Stimulated activated naive CD8-positive, alpha-beta T cell treated with anti-CD3 and anti-CD28 coated beads, Interleukin-15, amount 100 ng/mL, for 72 hours (primary cell): Measurements from ENCODE around the gene ZNF630.
"Not testable (repeated sequence)": the region's sequence is repeated elsewhere in the genome, so short reads cannot be mapped to it uniquely, and the experiment has no call there.

ENCODE experiments used
- ATAC-seq: fragments of 150-1000 bp; cut with Tn5 transposase; 2 replicates; pipeline ENCODE4 v1.10.0; 2021; ENCODE audit warnings: mild to moderate bottlenecking, moderate library complexity
- DNase-seq, 2 donors: peaks; one replicate each; pipeline ENCODE4 v3.0.0; 2021 to 2022
- H3K27ac Mint-ChIP-seq, 2 donors: one replicate each; pipeline ENCODE4 v1.8.0; 2022; ENCODE audit warnings: mild to moderate bottlenecking in 2 of 2, mixed read lengths in 2 of 2, moderate library complexity in 2 of 2
- H3K27me3 Mint-ChIP-seq: one replicate; pipeline ENCODE4 v1.8.0; 2022; ENCODE audit warnings: mixed read lengths
- H3K4me1 Mint-ChIP-seq: one replicate; pipeline ENCODE4 v1.8.0; 2022; ENCODE audit warnings: mild to moderate bottlenecking, mixed read lengths
- H3K4me3 Mint-ChIP-seq, 2 donors: one replicate each; pipeline ENCODE4 v1.8.0; 2022; ENCODE audit warnings: mild to moderate bottlenecking in 2 of 2, mixed read lengths in 2 of 2, moderate library complexity in 1 of 2
- H3K9me3 Mint-ChIP-seq, 2 donors: one replicate each; pipeline ENCODE4 v1.8.0; 2022; ENCODE audit warnings: mixed read lengths in 2 of 2

Gene ZNF630

GRCh38 chrX:48071064-48071985 is at the start of gene ZNF630:
Gene ZNF630, minus strand, starts transcription at chrX:48071640. Its CDS starts 4,754 bp downstream, at chrX:48066886.
- Mint-ChIP-seq H3K27ac (peak within 1 kb of the TSS; percentile 98 to 99), H3K27me3 (no peaks in the 10 kb centered on the region), H3K9me3 (no peaks in the 10 kb centered on the region), H3K4me1 (peaks cover 15% of the 10 kb centered on the region), H3K4me3 (peak within 1 kb of the TSS; percentile 89 to 99)
- DNase-seq (peak; percentile 55 to 73), ATAC-seq (peak; percentile 96)

- DNase-seq (no peak), ATAC-seq (no peak)
- H3K9me3 Mint-ChIP-seq, result no peaks in the 10 kb centered on the region
- no peaks in the 10 kb centered on the region for H3K4me1 Mint-ChIP-seq
- H3K27me3 Mint-ChIP-seq, result no peaks in the 10 kb centered on the region
- no peak overlapping the region for H3K27ac Mint-ChIP-seq
- no peak overlapping the region for H3K4me3 Mint-ChIP-seq
These were observed 36.3 kb upstream of the ZNF630 start for GRCh38 chrX:48107717-48108116.

- no peak for ATAC-seq
- peaks cover 0 to 10% of the 10 kb centered on the region in 2 donors for H3K9me3 Mint-ChIP-seq
These were observed 31.5 kb upstream of the ZNF630 start for GRCh38 chrX:48102874-48103374.

GRCh38 chrX:48101443-48101842 is 30.0 kb upstream of the ZNF630 start:
- peaks cover 0 to 10% of the 10 kb centered on the region in 2 donors for H3K9me3 Mint-ChIP-seq
- no peaks in the 10 kb centered on the region for H3K27me3 Mint-ChIP-seq
- H3K27ac Mint-ChIP-seq, result no peak overlapping the region
- no peaks in the 10 kb centered on the region for H3K4me1 Mint-ChIP-seq
- DNase-seq, result no peak
- H3K4me3 Mint-ChIP-seq, result no peak overlapping the region
- ATAC-seq, result no peak

More at GRCh38 chrX:48102874-48103374, 31.5 kb upstream of the ZNF630 start:
- Mint-ChIP-seq H3K27ac (no peak overlapping the region), H3K4me1 (no peaks in the 10 kb centered on the region), H3K27me3 (no peaks in the 10 kb centered on the region), H3K4me3 (no peak overlapping the region)
- DNase-seq, result no peak

- not testable (repeated sequence) for H3K9me3 Mint-ChIP-seq, DNase-seq, ATAC-seq, H3K4me3 Mint-ChIP-seq, H3K27ac Mint-ChIP-seq, H3K4me1 Mint-ChIP-seq, H3K27me3 Mint-ChIP-seq
These were observed 21.1 kb upstream of the ZNF630 start for GRCh38 chrX:48092558-48092957.

GRCh38 chrX:48090123-48090522 is 18.7 kb upstream of the ZNF630 start:
- no peak overlapping the region for H3K4me3 Mint-ChIP-seq
- no peaks in the 10 kb centered on the region for H3K27me3 Mint-ChIP-seq
- H3K27ac Mint-ChIP-seq, result no peak overlapping the region
- no peaks in the 10 kb centered on the region for H3K9me3 Mint-ChIP-seq
- no peaks in the 10 kb centered on the region for H3K4me1 Mint-ChIP-seq
- DNase-seq (no peak), ATAC-seq (no peak)

GRCh38 chrX:48086082-48086481 is 14.6 kb upstream of the ZNF630 start:
- Mint-ChIP-seq H3K4me3 (no peak overlapping the region), H3K4me1 (no peaks in the 10 kb centered on the region), H3K27me3 (no peaks in the 10 kb centered on the region), H3K27ac (peak overlapping the region in 1 of 2 donors; percentile 46), H3K9me3 (no peaks in the 10 kb centered on the region)
- DNase-seq (no peak), ATAC-seq (peak; percentile 66)

- Mint-ChIP-seq H3K27me3 (no peaks in the 10 kb centered on the region), H3K4me3 (no peak overlapping the region), H3K27ac (no peak overlapping the region)
These were observed 12.3 kb upstream of the ZNF630 start for GRCh38 chrX:48083706-48084105.

DNA sequence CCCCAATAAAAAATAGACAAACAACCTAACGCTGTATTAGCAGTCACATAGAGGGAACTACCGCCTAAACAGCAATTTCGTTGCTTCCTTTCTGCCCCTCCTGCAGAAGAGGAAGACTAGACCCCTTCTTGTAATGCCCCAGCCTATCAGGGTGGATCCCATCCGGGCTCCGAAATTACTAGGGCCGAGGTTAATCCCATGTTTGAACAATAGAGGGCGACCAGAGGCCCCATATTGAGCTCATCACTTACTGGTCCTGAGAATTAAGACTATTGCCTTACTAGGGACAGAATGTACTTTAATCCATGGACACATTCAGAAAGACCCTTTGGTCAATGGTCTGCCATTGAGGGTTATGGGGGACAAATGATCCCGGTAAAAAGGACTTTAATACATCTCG is 11.8 kb upstream of the ZNF630 start:
- H3K4me3 Mint-ChIP-seq, result no peak overlapping the region
- H3K27ac Mint-ChIP-seq, result no peak overlapping the region
- ATAC-seq, result peak; percentile 91
- no peaks in the 10 kb centered on the region for H3K4me1 Mint-ChIP-seq
- H3K27me3 Mint-ChIP-seq, result no peaks in the 10 kb centered on the region
- no peaks in the 10 kb centered on the region for H3K9me3 Mint-ChIP-seq
- peak; percentile 32 to 50 for DNase-seq

More at GRCh38 chrX:48083706-48084105, 12.3 kb upstream of the ZNF630 start:
- no peak for ATAC-seq
- Mint-ChIP-seq H3K9me3 (no peaks in the 10 kb centered on the region), H3K4me1 (no peaks in the 10 kb centered on the region)
- DNase-seq, result no peak

DNA sequence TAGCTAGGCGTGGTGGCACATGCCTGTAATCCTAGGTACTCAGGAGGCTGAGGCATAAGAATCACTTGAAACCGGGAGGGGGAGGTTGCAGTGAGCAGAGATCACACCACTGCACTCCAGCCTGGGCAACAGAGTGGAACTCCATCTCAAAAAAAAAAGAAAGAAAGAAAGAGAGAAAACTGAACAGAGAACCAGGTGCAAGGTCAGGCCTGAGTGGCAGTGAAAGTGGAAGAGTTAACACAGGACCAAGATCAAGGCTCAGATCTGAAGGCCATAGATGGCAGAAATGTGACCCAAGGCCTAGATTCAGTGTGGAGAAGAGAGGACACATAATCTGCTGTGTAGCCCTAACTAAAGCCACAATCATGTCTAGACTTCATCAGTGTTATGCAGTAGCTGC is 4.9 kb upstream of the ZNF630 start:
- Mint-ChIP-seq H3K9me3 (no peaks in the 10 kb centered on the region), H3K27ac (no peak overlapping the region), H3K4me1 (peaks cover under 1% of the 10 kb centered on the region), H3K4me3 (no peak overlapping the region), H3K27me3 (no peaks in the 10 kb centered on the region)
- ATAC-seq (no peak), DNase-seq (no peak)

DNA sequence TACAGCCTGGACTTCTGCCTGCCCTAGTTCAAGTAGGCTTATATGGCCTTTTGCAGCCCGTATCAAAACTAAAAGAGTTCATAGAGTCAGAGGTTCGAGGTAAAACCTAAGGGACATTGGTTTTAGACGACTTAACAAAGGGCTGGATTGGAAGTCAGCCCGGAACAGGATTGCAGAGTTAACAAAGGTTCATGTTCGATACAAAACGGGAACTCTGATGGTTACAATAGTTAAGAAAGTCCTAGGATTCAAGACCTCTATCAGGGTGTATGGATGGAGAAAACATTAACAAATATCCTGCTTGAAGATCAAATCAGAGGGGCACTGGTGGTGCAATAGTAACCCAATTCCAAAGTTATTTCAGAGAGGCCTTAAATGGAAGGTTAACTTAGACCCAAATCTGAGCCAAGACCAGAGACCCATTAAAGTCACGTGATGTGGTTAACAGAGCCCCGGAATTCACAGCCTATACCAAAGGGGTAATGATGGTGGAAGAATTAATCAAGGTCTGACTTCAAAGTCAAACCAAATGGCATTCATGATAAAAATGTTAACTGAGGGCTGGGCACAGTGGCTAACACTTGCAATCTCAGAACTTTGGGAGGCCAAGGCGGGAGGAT is 656 bp upstream of the ZNF630 start:
- Mint-ChIP-seq H3K4me1 (peaks cover 15% of the 10 kb centered on the region), H3K9me3 (no peaks in the 10 kb centered on the region), H3K27me3 (no peaks in the 10 kb centered on the region), H3K4me3 (peak overlapping the region; percentile 89 to 99), H3K27ac (peak overlapping the region; percentile 98 to 99)
- DNase-seq (no peak), ATAC-seq (no peak)

DNA sequence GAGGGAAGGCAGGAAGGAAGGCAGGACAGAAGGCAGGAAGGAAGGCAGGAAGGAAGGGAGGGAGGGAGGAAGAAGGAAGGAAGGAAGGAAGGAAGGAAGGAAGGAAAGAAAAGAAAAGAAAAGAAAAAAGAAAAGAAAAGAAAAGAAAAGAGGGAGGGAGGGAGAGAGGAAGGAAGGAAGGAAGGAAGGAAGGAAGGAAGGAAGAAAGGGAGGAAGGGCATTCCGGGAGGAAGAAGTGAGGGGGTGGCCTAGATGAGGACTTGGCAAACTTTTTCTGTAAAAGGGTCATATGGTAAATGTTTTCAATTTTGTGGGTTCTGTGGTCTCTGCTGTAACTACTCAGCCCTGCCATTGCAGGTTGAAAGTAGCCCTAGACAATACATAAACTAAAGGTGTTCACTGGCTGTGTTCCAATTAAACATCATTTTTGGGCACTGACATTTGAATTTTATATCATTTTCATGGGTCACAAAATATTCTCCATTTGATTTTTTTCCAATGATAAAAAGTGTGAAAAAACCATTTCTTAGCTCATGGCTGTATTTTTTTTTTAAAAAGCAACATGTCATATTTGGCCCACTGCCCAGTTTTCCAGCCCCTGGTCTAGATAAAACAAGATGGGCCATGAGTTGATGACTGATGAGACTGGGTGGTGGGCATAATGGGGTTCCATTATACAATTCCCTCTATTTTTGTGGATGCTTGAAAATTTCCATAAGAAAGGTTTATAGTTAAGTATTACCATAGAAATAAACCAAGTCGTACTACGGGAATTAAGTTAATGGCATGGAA is 3.1 kb downstream of the ZNF630 start:
- H3K4me1 Mint-ChIP-seq, result peaks cover 15% of the 10 kb centered on the region
- DNase-seq, result no peak
- H3K9me3 Mint-ChIP-seq, result no peaks in the 10 kb centered on the region
- no peak for ATAC-seq
- H3K27me3 Mint-ChIP-seq, result no peaks in the 10 kb centered on the region
- H3K27ac Mint-ChIP-seq, result no peak overlapping the region
- no peak overlapping the region for H3K4me3 Mint-ChIP-seq

GRCh38 chrX:48064261-48064660 is 7.2 kb downstream of the ZNF630 start:
- ATAC-seq (no peak), DNase-seq (no peak)
- Mint-ChIP-seq H3K27ac (no peak overlapping the region), H3K27me3 (no peaks in the 10 kb centered on the region), H3K4me3 (no peak overlapping the region), H3K9me3 (peaks cover 0 to 4% of the 10 kb centered on the region in 2 donors), H3K4me1 (peaks cover 6% of the 10 kb centered on the region)

GRCh38 chrX:48059296-48059639 is 12.2 kb downstream of the ZNF630 start:
- Mint-ChIP-seq H3K4me3 (no peak overlapping the region), H3K9me3 (peaks cover 0 to 11% of the 10 kb centered on the region in 2 donors), H3K4me1 (no peaks in the 10 kb centered on the region), H3K27me3 (no peaks in the 10 kb centered on the region), H3K27ac (no peak overlapping the region)
- DNase-seq, result no peak
- ATAC-seq, result no peak

- Mint-ChIP-seq H3K27me3 (no peaks in the 10 kb centered on the region), H3K4me3 (no peak overlapping the region), H3K9me3 (peaks cover 0 to 11% of the 10 kb centered on the region in 2 donors), H3K4me1 (peaks cover 2% of the 10 kb centered on the region), H3K27ac (no peak overlapping the region)
- no peak for ATAC-seq
- no peak for DNase-seq
These were observed 12.7 kb downstream of the ZNF630 start for GRCh38 chrX:48058621-48059295.
